HL-60/S4 treated with retinoic acid at 250 ng/mL for 4 days and 3 days (cell line): ENCODE results near the gene RPP40.
"Not testable (repeated sequence)": the region's sequence is repeated elsewhere in the genome, so short reads cannot be mapped to it uniquely, and the experiment has no call there.

Experiments
- in situ Hi-C: fragments of 300-500 bp; cut with MboI; formaldehyde crosslinking; loops from 2 replicates; pipeline ENCODE4 v1.7.0; 2022; ENCODE audit warnings: low sequenced_read_pairs

RPP40 gene

GRCh38 chr6:5023923-5024322, 20.1 kb upstream of the RPP40 start:
- in situ Hi-C loops, result no loop called here

GRCh38 chr6:5020142-5020541, 16.3 kb upstream of the RPP40 start:
- in situ Hi-C loops, result no loop called here

- in situ Hi-C loops, result no loop called here
These were observed 10.3 kb upstream of the RPP40 start for GRCh38 chr6:5014072-5014561.

- in situ Hi-C loops, result no loop called here
These were observed 8.7 kb upstream of the RPP40 start for GRCh38 chr6:5012519-5012918.

GRCh38 chr6:5011346-5011745, 7.5 kb upstream of the RPP40 start:
- in situ Hi-C loops, result no loop called here

GRCh38 chr6:5007531-5007930, 3.7 kb upstream of the RPP40 start:
- in situ Hi-C loops, result no loop called here

GRCh38 chr6:5006222-5006621, 2.4 kb upstream of the RPP40 start:
- in situ Hi-C loops, result no loop called here

- in situ Hi-C loops, result not testable (repeated sequence)
These were observed 1.2 kb upstream of the RPP40 start for GRCh38 chr6:5005038-5005433.

GRCh38 chr6:5004373-5005037, 668 bp upstream of the RPP40 start:
- in situ Hi-C loops, result no loop called here

GRCh38 chr6:4999586-4999985, 4.3 kb downstream of the RPP40 start:
- in situ Hi-C loops, result no loop called here

GRCh38 chr6:4997862-4998261, 6.0 kb downstream of the RPP40 start:
- in situ Hi-C loops, result no loop called here

- in situ Hi-C loops, result no loop called here
These were observed 9.1 kb downstream of the RPP40 start for GRCh38 chr6:4994741-4995140.

- in situ Hi-C loops, result no loop called here
These were observed 16.4 kb downstream of the RPP40 start for GRCh38 chr6:4987432-4987831.

- in situ Hi-C loops, result no loop called here
These were observed 16.8 kb downstream of the RPP40 start for GRCh38 chr6:4986999-4987398.

GRCh38 chr6:4983322-4983721, 20.5 kb downstream of the RPP40 start:
- in situ Hi-C loops, result no loop called here

- in situ Hi-C loops, result no loop called here
These were observed 22.1 kb downstream of the RPP40 start for GRCh38 chr6:4981761-4982160.

GRCh38 chr6:4979426-4979825, 24.4 kb downstream of the RPP40 start:
- in situ Hi-C loops, result no loop called here

- in situ Hi-C loops, result no loop called here
These were observed 26.4 kb downstream of the RPP40 start for GRCh38 chr6:4977468-4977867.

- in situ Hi-C loops, result no loop called here
These were observed 28.3 kb downstream of the RPP40 start for GRCh38 chr6:4975506-4975905.

GRCh38 chr6:4974962-4975361, 28.9 kb downstream of the RPP40 start:
- in situ Hi-C loops, result no loop called here

- in situ Hi-C loops, result no loop called here
These were observed 29.7 kb downstream of the RPP40 start for GRCh38 chr6:4973982-4974745.

- in situ Hi-C loops, result no loop called here
These were observed 30.4 kb downstream of the RPP40 start for GRCh38 chr6:4973415-4973814.
